A549 (cell line): ENCODE measurements around the gene ATG4D. TPM values are rescaled to one million over a fixed set of nuclear protein-coding genes. Genes with fewer than 3 reads are reported as not detected.

ENCODE experiments used
- ATAC-seq, 2 experiments: fragments of 200-7000 bp in 1 of 2; fragments of >200 bp in 1 of 2; cut with Nextera tagmentation in 1 of 2; cut with Tn5 transposase in 1 of 2; 3 replicates each; pipeline versions ENCODE4 v1.8.0 to v1.9.1; 2018 to 2020; ENCODE audit warnings: mild to moderate bottlenecking in 1 of 2, moderate library complexity in 1 of 2
- CTCF ChIA-PET: fragments of 300-600 bp; sonication (Branson Sonifier 250); formaldehyde crosslinking; extraction: SDS; loops from one replicate; lab custom pipeline; 2021; ENCODE audit warnings: antibody characterized with exemption, inconsistent platforms; lab: Yijun Ruan, JAX
- POLR2A ChIA-PET: fragments of 350-600 bp; formaldehyde crosslinking; extraction: SDS; loops from one replicate; lab custom pipeline; 2021; ENCODE audit warnings: antibody characterized with exemption, inconsistent platforms; lab: Yijun Ruan, JAX
- DNase-seq, 2 experiments: peaks; one replicate each; pipeline versions ENCODE4 v3.0.0 to v3.0.0-alpha.2; 2011 to 2016; ENCODE audit warnings: low read depth in 1 of 2, low spot score in 1 of 2
- FAIRE-seq: peaks from 2 replicates; lab custom pipeline; 2011; peaks lifted over from hg19 to GRCh38; lab: Jason Lieb, UNC
- H3K27ac ChIP-seq, 2 experiments: fragments of >200 bp; sonication (Bioruptor Twin); formaldehyde crosslinking; 3 replicates each; pipeline ENCODE4 v1.5.1; 2016 to 2017
- H3K4me1 ChIP-seq: fragments of >200 bp; sonication (Bioruptor Twin); formaldehyde crosslinking; 3 replicates; pipeline ENCODE4 v1.6.1; 2016
- H3K4me2 ChIP-seq: fragments of >200 bp; sonication (Bioruptor Twin); formaldehyde crosslinking; 3 replicates; pipeline ENCODE4 v1.6.1; 2016
- H3K4me3 ChIP-seq: fragments of >200 bp; sonication (Bioruptor Twin); formaldehyde crosslinking; 3 replicates; pipeline ENCODE4 v1.5.1; 2016
- H3K9me3 ChIP-seq: fragments of >200 bp; sonication (Bioruptor Twin); formaldehyde crosslinking; 3 replicates; pipeline ENCODE4 v1.6.1; 2016
- ATOH8 ChIP-seq: fragments of 250-450 bp; sonication (Bioruptor Pico); IDR thresholded peaks from 2 replicates; pipeline ENCODE4 v1.5.0; 2020; ENCODE audit warnings: low read depth, mild to moderate bottlenecking, moderate library complexity
- BHLHE40 ChIP-seq: IDR thresholded peaks from 2 replicates; pipeline ENCODE4 v1.6.1; 2012; ENCODE audit warnings: low read depth, low read length, inconsistent platforms
- CEBPB ChIP-seq, 2 experiments: fragments of >200 bp in 1 of 2; sonication (Bioruptor Twin) in 1 of 2; formaldehyde crosslinking in 1 of 2; IDR thresholded peaks; 2 replicates each; pipeline ENCODE4 v1.6.1; 2012 to 2016
- CHD4 ChIP-seq: fragments of 200-600 bp; sonication (generic); IDR thresholded peaks from 2 replicates; pipeline ENCODE4 v1.6.1; 2016; ENCODE audit warnings: antibody characterized with exemption, mild to moderate bottlenecking, borderline replicate concordance
- CTCF ChIP-seq: fragments of >200 bp; sonication (Bioruptor Twin); formaldehyde crosslinking; IDR thresholded peaks from 3 replicates; pipeline ENCODE4 v1.5.1; 2016
- EHMT2 ChIP-seq: fragments of 200-600 bp; sonication (generic); IDR thresholded peaks from 2 replicates; pipeline ENCODE4 v1.6.1; 2016; ENCODE audit warnings: antibody characterized with exemption, low read depth, mild to moderate bottlenecking, moderate library complexity
- ELK1 ChIP-seq: fragments of 150-350 bp; IDR thresholded peaks from 2 replicates; pipeline ENCODE4 v1.6.1; 2014; ENCODE audit warnings: low read depth, mild to moderate bottlenecking, low read length
- ESRRA ChIP-seq: fragments of 150-350 bp; IDR thresholded peaks from 2 replicates; pipeline ENCODE4 v1.6.1; 2014; ENCODE audit warnings: mild to moderate bottlenecking, low read length, borderline replicate concordance
- FOXS1 ChIP-seq: fragments of 250-450 bp; sonication (Bioruptor Pico); IDR thresholded peaks from 2 replicates; pipeline ENCODE4 v1.5.0; 2020; ENCODE audit warnings: mild to moderate bottlenecking, moderate library complexity
- GATA3 ChIP-seq: IDR thresholded peaks from 2 replicates; pipeline ENCODE4 v1.6.1; 2012; ENCODE audit warnings: borderline replicate concordance
- HEYL ChIP-seq: fragments of 250-450 bp; sonication (Bioruptor Pico); IDR thresholded peaks from 2 replicates; pipeline ENCODE4 v1.8.0; 2021; ENCODE audit warnings: mild to moderate bottlenecking, moderate library complexity
- HOXA7 ChIP-seq: fragments of 250-450 bp; sonication (Bioruptor Pico); IDR thresholded peaks from 2 replicates; pipeline ENCODE4 v1.5.0; 2020; ENCODE audit warnings: mild to moderate bottlenecking, moderate library complexity
- HOXB13 ChIP-seq: fragments of 250-450 bp; sonication (Bioruptor Pico); IDR thresholded peaks from 2 replicates; pipeline ENCODE4 v1.5.0; 2020; ENCODE audit warnings: low read depth, mild to moderate bottlenecking, moderate library complexity
- HOXB5 ChIP-seq: fragments of 250-450 bp; sonication (Bioruptor Pico); IDR thresholded peaks from 2 replicates; pipeline ENCODE4 v1.5.0; 2020; ENCODE audit warnings: mild to moderate bottlenecking, moderate library complexity
- JUN ChIP-seq, 2 experiments: fragments of >200 bp; sonication (Bioruptor Twin); formaldehyde crosslinking; IDR thresholded peaks; 2 replicates in 1 of 2; 3 replicates in 1 of 2; pipeline ENCODE4 v1.6.1; 2016 to 2017
- JUNB ChIP-seq: fragments of >200 bp; sonication (Bioruptor Twin); formaldehyde crosslinking; IDR thresholded peaks from 2 replicates; pipeline ENCODE4 v1.6.1; 2016
- KDM1A ChIP-seq: fragments of 200-600 bp; sonication (generic); IDR thresholded peaks from 2 replicates; pipeline ENCODE4 v1.6.1; 2016; ENCODE audit warnings: low read depth, mild to moderate bottlenecking
- KDM5A ChIP-seq: fragments of 200-600 bp; sonication (generic); IDR thresholded peaks from 2 replicates; pipeline ENCODE4 v1.6.1; 2016; ENCODE audit warnings: antibody characterized with exemption, mild to moderate bottlenecking
- MAFK ChIP-seq: fragments of 450-650 bp; IDR thresholded peaks from 2 replicates; pipeline ENCODE4 v1.6.1; 2014; ENCODE audit not compliant: partially characterized antibody
- MYC ChIP-seq: IDR thresholded peaks from 2 replicates; pipeline ENCODE4 v1.6.1; 2012; ENCODE audit warnings: mild to moderate bottlenecking, inconsistent platforms, low read length, improper control_type of control experiment, borderline replicate concordance
- NPAS2 ChIP-seq: fragments of 250-450 bp; sonication (Bioruptor Pico); IDR thresholded peaks from 2 replicates; pipeline ENCODE4 v1.8.0; 2022; ENCODE audit warnings: mild to moderate bottlenecking, moderate library complexity, borderline replicate concordance
- PBX3 ChIP-seq: IDR thresholded peaks from 2 replicates; pipeline ENCODE4 v1.6.1; 2012
- RAD21 ChIP-seq, 2 experiments: fragments of >200 bp in 1 of 2; sonication (Bioruptor Twin) in 1 of 2; formaldehyde crosslinking in 1 of 2; IDR thresholded peaks in 1 of 2; conservative IDR thresholded peaks in 1 of 2; 2 replicates in 1 of 2; 3 replicates in 1 of 2; pipeline ENCODE4 v1.6.1; 2012 to 2018; ENCODE audit warnings: inconsistent platforms in 1 of 2
- SREBF2 ChIP-seq: fragments of 450-650 bp; IDR thresholded peaks from 2 replicates; pipeline ENCODE4 v1.6.1; 2014; ENCODE audit warnings: mild to moderate bottlenecking, moderate library complexity
- TFCP2L1 ChIP-seq: fragments of 250-450 bp; sonication (Bioruptor Pico); IDR thresholded peaks from 2 replicates; pipeline ENCODE4 v1.5.0; 2021; ENCODE audit warnings: mild to moderate bottlenecking
- ZFP36 ChIP-seq: fragments of 450-650 bp; IDR thresholded peaks from 2 replicates; pipeline ENCODE4 v1.6.1; 2014; ENCODE audit warnings: borderline replicate concordance; ENCODE audit not compliant: partially characterized antibody
- WGBS: methylation state at CpG from one replicate; pipeline ENCODE4 v1.1.6; 2017; ENCODE audit errors: missing lambda C conversion rate; 5-methylcytosine and 5-hydroxymethylcytosine counted together
- polyA plus RNA-seq, 4 experiments: library from polyadenylated mRNA; depleted of rRNA in 3 of 4; stranded (reverse); fragments of >200 nt; fragmentation: RNase III in 1 of 4; extraction: RNeasy Plus Mini Kit Qiagen cat#74134 plus additional on column Dnase treatment in 1 of 4; gene quantifications; 2 replicates in 3 of 4; 3 replicates in 1 of 4; pipeline ENCODE4 v1.2.3, GENCODE V29; 2011 to 2017

Gene ATG4D
- polyA plus RNA-seq, 2 of the 4 experiments (the other 2 are of a cell fraction): 7.3 to 10.7 TPM

- Histone ChIP-seq H3K27ac (no peak overlapping the region), H3K4me2 (no peak overlapping the region), H3K4me1 (peaks cover 22% of the 10 kb centered on the region; the same call in 2 of the 3 replicates), H3K9me3 (no peaks in the 10 kb centered on the region), H3K4me3 (no peak overlapping the region)
- WGBS: 96% methylated on average over 85 of the region's 107 CpGs
- FAIRE-seq: no peak
- ATAC-seq: no peak
- no peak for TF ChIP-seq ELK1
- no peak for TF ChIP-seq ZFP36
- TF ChIP-seq BHLHE40: no peak
- no peak for TF ChIP-seq KDM1A
- no peak for TF ChIP-seq JUNB
- no peak for TF ChIP-seq PBX3
- no peak for TF ChIP-seq ESRRA
- TF ChIP-seq GATA3: no peak
- TF ChIP-seq MYC: no peak
- TF ChIP-seq TFCP2L1 (CRISPR knock-in tag): no peak
- no peak for TF ChIP-seq CEBPB (IDR thresholded peaks at IDR 0.05)
- ChIA-PET CTCF (interaction anchor here (1.1 kb wide), 1 partner anchor 13 kb away, joined by 4 read pairs; no protein-coding TSS in a partner anchor), POLR2A (no interaction called here)
- DNase-seq: no peak
Measured at GRCh38 chr19:10514211-10515145, 29.2 kb upstream of the ATG4D start.

GRCh38 chr19:10516064-10516385, 27.7 kb upstream of the ATG4D start:
- H3K9me3 ChIP-seq: no peaks in the 10 kb centered on the region
- H3K4me3 ChIP-seq: no peak overlapping the region
- no peak for DNase-seq
- H3K4me1 ChIP-seq: peaks cover 11% of the 10 kb centered on the region; the same call in 1 of the 3 replicates
- CTCF ChIA-PET: interaction anchor here (0.8 to 2.7 kb wide), 6 partner anchors 8 to 129 kb away, joined by 3 to 9 read pairs (median 6); no protein-coding TSS in a partner anchor
- WGBS: 98% methylated on average over 5 of the region's 5 CpGs
- no peak overlapping the region for H3K27ac ChIP-seq
- no peak for ATAC-seq
- POLR2A ChIA-PET: no interaction called here
- no peak for TF ChIP-seq RAD21 (conservative IDR thresholded peaks at IDR 0.05 in 1 of 2, IDR thresholded peaks at IDR 0.05 in 1 of 2)
- TF ChIP-seq KDM1A: no peak
- TF ChIP-seq CHD4: no peak
- TF ChIP-seq MAFK: no peak
- no peak for TF ChIP-seq ELK1
- no peak for TF ChIP-seq BHLHE40
- TF ChIP-seq HOXB5 (CRISPR knock-in tag): no peak
- TF ChIP-seq, all 56 proteins: peak for 0
- no peak for FAIRE-seq
- H3K4me2 ChIP-seq: peak overlapping the region; percentile 99

- FAIRE-seq (no peak), ATAC-seq (peak; percentile 43 to 54; a peak in 4 of 6 replicates), DNase-seq (no peak)
- TF ChIP-seq TFCP2L1 (CRISPR knock-in tag): no peak
- no peak for TF ChIP-seq KDM5A
- no peak for TF ChIP-seq HEYL
- TF ChIP-seq EHMT2: no peak
- TF ChIP-seq KDM1A: no peak
- no peak for TF ChIP-seq NPAS2 (CRISPR knock-in tag)
- no peak for TF ChIP-seq FOXS1 (CRISPR knock-in tag)
- no peak for TF ChIP-seq SREBF2
- no peak for TF ChIP-seq CTCF
- no peak for TF ChIP-seq HOXB13 (CRISPR knock-in tag)
- TF ChIP-seq ATOH8 (CRISPR knock-in tag): no peak
- TF ChIP-seq HOXA7 (CRISPR knock-in tag): no peak
- TF ChIP-seq JUN (IDR thresholded peaks at IDR 0.05): no peak
- peak overlapping the region; percentile 72 to 93 for H3K27ac ChIP-seq
- no peaks in the 10 kb centered on the region for H3K9me3 ChIP-seq
- peak overlapping the region; percentile 99 for H3K4me2 ChIP-seq
- 51% methylated on average over 5 of the region's 10 CpGs for WGBS
- ChIA-PET CTCF (interaction anchor here (0.8 to 2.7 kb wide), 8 partner anchors 9 to 128 kb away, joined by 3 to 9 read pairs (median 6); no protein-coding TSS in a partner anchor), POLR2A (no interaction called here)
- H3K4me1 ChIP-seq: peaks cover 11% of the 10 kb centered on the region; the same call in 1 of the 3 replicates
- peak overlapping the region; percentile 92 for H3K4me3 ChIP-seq
Measured at GRCh38 chr19:10516671-10517286, 26.9 kb upstream of the ATG4D start.
